Fibroblast of pulmonary artery (primary cell): Measurements from ENCODE around the gene MAPK9.

Experiments
- DNase-seq: peaks from one replicate; pipeline ENCODE4 v3.0.0-alpha.2; 2010; ENCODE audit warnings: low read depth
- H3K4me3 ChIP-seq: replicated peaks from 2 replicates; pipeline ENCODE4 v1.5.1; 2011; ENCODE audit warnings: low read depth, mild to moderate bottlenecking, control low read depth, low read length, moderate library complexity
- TF ChIP-seq, protein P1 (sequence below): IDR thresholded peaks from 2 replicates; pipeline ENCODE4 v1.5.1; 2011; ENCODE audit warnings: mild to moderate bottlenecking, control low read depth, low read length, inconsistent platforms; ENCODE audit errors: missing control alignments

MAPK9 gene

DNA sequence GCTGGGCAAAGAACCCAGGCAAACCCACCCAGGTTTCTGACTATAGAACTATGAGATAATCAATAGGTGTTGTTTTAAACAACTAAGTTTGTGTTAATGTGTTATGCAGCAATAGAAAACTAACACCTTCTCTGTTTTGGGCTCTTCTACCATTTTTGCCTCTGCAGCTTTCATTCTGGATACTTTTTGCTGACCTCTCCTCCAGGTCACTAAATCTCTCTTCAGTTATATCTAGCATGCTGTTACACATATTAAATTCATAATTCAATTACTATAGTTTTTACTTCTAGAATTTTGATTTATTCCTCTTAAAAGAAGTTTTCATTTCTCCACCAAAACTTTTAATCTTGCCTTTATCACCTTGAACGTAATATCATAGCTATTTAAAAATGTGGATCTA, 17.2 kb downstream of the MAPK9 start:
- TF ChIP-seq, protein P1, sequence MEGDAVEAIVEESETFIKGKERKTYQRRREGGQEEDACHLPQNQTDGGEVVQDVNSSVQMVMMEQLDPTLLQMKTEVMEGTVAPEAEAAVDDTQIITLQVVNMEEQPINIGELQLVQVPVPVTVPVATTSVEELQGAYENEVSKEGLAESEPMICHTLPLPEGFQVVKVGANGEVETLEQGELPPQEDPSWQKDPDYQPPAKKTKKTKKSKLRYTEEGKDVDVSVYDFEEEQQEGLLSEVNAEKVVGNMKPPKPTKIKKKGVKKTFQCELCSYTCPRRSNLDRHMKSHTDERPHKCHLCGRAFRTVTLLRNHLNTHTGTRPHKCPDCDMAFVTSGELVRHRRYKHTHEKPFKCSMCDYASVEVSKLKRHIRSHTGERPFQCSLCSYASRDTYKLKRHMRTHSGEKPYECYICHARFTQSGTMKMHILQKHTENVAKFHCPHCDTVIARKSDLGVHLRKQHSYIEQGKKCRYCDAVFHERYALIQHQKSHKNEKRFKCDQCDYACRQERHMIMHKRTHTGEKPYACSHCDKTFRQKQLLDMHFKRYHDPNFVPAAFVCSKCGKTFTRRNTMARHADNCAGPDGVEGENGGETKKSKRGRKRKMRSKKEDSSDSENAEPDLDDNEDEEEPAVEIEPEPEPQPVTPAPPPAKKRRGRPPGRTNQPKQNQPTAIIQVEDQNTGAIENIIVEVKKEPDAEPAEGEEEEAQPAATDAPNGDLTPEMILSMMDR: no peak

DNA sequence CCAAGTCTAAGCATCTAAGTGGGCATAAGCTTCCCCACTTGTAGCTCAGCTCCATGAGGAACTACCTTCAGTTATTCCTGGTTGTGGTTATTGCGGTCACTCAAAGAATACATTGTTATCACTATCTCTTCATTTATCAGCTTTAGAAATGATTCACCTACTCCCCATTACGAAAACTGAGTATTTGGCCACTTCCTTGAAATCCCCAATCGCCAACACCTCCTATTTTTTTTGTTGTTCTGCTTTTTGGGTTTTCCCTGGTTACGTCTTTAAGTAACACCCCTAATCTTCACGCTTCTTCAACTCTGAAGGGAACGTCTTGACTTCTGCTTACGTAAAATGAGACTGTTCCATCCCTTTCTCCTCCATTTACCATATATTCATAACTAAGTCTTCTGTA, 20.7 kb downstream of the MAPK9 start:
- TF ChIP-seq, protein P1: no peak
- no peak overlapping the region for H3K4me3 ChIP-seq
- DNase-seq: no peak

More for the DNA sequence above, 17.2 kb downstream of the MAPK9 start:
- no peak overlapping the region for H3K4me3 ChIP-seq
- no peak for DNase-seq

DNA sequence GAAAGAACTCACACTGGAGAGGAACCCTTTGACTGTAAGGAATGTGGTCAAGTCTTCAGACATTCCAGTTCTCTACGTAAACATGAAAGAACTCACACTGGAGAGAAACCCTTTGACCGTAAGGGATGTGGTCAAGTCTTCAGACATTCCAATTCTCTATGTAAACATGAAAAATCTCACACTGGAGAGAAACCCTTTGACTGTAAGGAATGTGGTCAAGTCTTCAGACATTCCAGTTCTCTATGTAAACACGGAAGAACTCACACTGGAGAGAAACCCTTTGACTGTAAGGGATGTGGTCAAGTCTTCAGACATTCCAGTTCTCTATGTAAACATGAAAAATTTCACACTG, 32.6 kb downstream of the MAPK9 start:
- TF ChIP-seq, protein P1: no peak
- peak; percentile 10 for DNase-seq
- no peak overlapping the region for H3K4me3 ChIP-seq

DNA sequence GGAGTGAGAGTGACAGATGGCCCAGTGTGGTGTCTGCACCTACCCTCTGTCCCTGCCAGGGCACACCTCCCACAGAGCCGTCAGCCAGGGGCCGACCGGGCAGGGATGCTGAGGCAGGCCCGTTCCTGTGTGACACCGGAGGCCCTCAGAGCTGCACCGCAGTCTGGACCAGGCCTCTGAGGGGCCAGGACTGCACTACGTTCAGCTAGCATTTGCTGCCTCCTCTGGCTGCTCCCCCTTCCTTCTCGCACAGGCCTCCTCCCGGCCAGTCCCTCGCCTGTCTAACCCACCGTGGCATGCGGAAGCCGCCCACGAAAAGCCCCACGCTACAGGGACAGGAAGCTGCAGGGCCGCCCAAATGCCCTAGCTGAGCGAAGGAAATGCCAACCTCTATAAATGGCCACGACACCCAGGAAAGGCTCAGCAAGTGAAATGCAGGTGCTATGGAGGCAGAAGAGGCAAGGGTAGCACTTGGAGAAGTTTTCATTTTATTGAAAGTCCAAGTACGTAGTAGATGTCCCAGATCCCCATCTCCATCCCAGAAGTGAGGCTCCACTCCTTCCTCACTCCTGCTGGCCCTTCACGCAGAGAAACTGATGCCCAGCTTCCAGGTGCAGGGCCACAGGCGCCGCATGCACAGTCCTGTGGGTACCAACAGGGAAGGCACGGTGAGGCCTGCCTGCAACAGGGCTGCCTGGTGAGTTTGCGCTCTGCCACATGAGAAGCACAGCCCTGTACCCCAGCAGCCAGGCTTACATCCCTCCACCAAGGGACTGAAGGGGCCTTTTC, 38.7 kb downstream of the MAPK9 start:
- TF ChIP-seq, protein P1: no peak
- H3K4me3 ChIP-seq: no peak overlapping the region
- DNase-seq: no peak

DNA sequence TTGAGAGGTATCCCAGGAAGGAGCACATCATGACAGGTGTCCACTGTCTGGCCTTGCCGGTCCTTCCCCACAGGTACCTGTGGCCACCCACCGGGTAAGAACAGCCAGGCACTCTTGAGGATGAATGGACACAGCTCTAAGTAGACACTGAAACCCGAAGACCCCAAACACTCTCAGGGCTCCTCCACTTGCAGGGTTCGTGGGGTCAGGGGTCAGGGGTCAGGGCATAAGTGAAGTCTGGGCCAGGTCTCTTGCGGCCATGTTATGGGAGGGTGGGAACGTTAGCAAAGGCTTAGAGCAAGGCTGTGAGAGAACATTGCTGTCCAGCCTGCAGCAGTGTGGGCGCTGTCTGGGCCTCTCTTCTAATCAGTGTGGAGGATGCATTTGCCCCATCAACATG, 40.0 kb downstream of the MAPK9 start:
- DNase-seq: no peak
- no peak overlapping the region for H3K4me3 ChIP-seq
- TF ChIP-seq, protein P1: no peak

DNA sequence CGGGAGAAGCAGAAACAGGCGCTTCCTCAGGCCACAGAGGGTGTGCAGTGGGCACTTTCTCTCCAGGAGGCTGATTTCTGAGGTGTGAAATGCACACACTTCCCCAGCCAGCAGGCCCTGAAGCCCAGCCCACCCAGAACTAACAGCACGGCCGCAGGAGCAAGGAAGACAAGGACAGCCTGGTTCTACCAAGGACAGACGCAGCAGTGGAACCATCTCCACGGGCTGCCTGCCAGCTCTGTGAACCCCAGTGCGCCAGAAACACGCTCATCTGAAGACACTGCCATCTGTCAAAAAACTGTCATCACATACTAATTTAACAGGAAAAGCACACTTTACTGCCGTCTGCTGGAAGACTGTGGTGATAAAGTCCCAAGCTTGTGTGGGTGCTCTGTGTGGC, 40.7 kb downstream of the MAPK9 start:
- TF ChIP-seq, protein P1: no peak
- H3K4me3 ChIP-seq: no peak overlapping the region
- no peak for DNase-seq

DNA sequence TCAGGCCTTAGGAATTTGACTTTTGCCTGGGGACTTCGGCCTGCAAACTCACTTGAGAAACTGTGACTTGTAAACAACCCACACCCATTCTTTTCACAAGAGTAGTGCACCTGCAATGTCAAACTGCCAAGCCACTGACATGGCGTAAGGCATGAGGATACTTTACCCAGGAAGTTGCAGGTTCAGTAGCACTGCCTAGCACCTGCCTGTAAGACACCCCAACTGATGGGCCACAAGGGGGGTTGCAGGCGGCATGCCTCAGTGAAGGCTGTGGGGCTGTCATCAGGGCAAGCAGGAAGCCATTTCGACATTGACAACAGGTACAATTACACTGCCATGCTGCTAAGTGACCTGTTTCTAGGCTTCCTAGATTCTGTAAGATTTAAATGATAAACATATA, 41.6 kb downstream of the MAPK9 start:
- TF ChIP-seq, protein P1: no peak
- no peak for DNase-seq
- no peak overlapping the region for H3K4me3 ChIP-seq
